GM10266 (cell line): ENCODE measurements around the gene CLBA1.
"Not testable (repeated sequence)": the region's sequence is repeated elsewhere in the genome, so short reads cannot be mapped to it uniquely, and the experiment has no call there.

Experiments used
- DNase-seq: peaks from one replicate; pipeline ENCODE4 v3.0.0; 2012; ENCODE audit errors: extremely low spot score
- CTCF ChIP-seq: IDR thresholded peaks from 2 replicates; pipeline ENCODE4 v1.5.1; 2012; ENCODE audit warnings: mild to moderate bottlenecking, low read depth; ENCODE audit not compliant: control insufficient read depth, insufficient read depth; ENCODE audit errors: missing control alignments

Gene CLBA1

GRCh38 chr14:105030194-105030593, 44.6 kb downstream of the CLBA1 start:
- TF ChIP-seq CTCF, result no peak
- DNase-seq, result no peak

GRCh38 chr14:105030836-105031396, 45.3 kb downstream of the CLBA1 start:
- TF ChIP-seq CTCF, result no peak
- DNase-seq, result no peak

- not testable (repeated sequence) for DNase-seq
Observed at GRCh38 chr14:105032451-105032901, 46.9 kb downstream of the CLBA1 start.

- not testable (repeated sequence) for DNase-seq
Observed at GRCh38 chr14:105033412-105033900, 47.9 kb downstream of the CLBA1 start.

- TF ChIP-seq CTCF, result no peak
- DNase-seq, result no peak
Observed at GRCh38 chr14:105034315-105035039, 48.9 kb downstream of the CLBA1 start.

- not testable (repeated sequence) for DNase-seq
Observed at GRCh38 chr14:105035616-105036015, 50.0 kb downstream of the CLBA1 start.

GRCh38 chr14:105039458-105040205, 54.0 kb downstream of the CLBA1 start:
- no peak for DNase-seq
- TF ChIP-seq CTCF, result no peak

- TF ChIP-seq CTCF, result no peak
- no peak for DNase-seq
Observed at GRCh38 chr14:105041841-105042765, 56.5 kb downstream of the CLBA1 start.
